NCI-H524 (cell line): ENCODE data around the gene NALF2.

ENCODE experiments used
- DNase-seq, 2 experiments: peaks; one replicate each; lab custom pipeline; 2025; lab: John Stamatoyannopoulos, UW

The NALF2 gene

GRCh38 chrX:69503782-69504625, at the start of gene NALF2:
TSS of gene NALF2 (plus strand) at chrX:69504326. CDS start at chrX:69505283, 957 bp downstream.
- peak; percentile 82 for DNase-seq

DNA sequence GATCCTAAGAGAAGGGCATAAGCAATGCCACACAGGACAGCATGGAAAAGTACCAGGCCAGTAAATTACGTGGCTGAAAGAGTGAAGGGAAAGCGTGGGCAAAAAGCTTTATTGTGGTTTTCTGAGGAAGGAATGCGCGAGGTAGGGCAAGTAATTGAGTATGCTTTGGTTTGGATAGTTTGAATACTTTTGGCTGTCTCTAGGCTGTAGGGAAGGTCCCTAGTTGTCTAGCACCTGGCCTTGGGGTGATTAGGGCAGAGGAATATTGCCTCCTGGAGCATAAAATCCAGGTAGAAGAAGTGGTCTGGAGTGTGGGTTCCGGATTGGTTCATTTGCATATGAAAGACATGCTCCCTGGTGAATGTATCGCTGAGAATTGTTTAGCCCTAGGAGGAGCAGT, 46.4 kb upstream of the NALF2 start:
- no peak for DNase-seq

- no peak for DNase-seq
Measured at GRCh38 chrX:69466546-69466945, 37.6 kb upstream of the NALF2 start.

GRCh38 chrX:69469975-69470374, 34.2 kb upstream of the NALF2 start:
- no peak for DNase-seq

- no peak for DNase-seq
Measured at GRCh38 chrX:69489625-69490024, 14.5 kb upstream of the NALF2 start.

GRCh38 chrX:69493193-69493592, 10.9 kb upstream of the NALF2 start:
- peak; percentile 25 to 54 for DNase-seq

GRCh38 chrX:69493766-69494165, 10.4 kb upstream of the NALF2 start:
- no peak for DNase-seq

DNA sequence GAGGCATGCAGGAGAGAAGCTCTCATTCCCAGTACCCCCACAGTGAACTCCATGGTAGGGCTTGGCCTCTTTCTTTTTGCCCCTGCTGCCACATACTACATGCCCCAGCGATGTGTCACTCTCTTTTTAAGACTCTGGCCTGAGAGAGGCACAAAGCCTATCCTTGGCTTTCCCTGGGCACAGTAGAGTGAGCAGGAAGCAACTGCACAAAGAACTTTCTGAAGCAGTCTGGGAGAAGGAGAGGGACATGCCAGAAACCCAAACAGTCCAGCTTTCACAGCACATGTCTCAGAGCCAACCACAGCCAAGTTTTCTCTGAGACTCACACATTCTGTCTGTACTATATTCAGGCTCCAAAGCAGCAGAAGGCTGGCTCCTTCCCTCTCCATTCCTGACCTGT, 7.9 kb upstream of the NALF2 start:
- no peak for DNase-seq

GRCh38 chrX:69501429-69501828, 2.7 kb upstream of the NALF2 start:
- DNase-seq: no peak

- DNase-seq: peak; percentile 72 to 76
Measured at GRCh38 chrX:69503228-69503781, 821 bp upstream of the NALF2 start.

DNA sequence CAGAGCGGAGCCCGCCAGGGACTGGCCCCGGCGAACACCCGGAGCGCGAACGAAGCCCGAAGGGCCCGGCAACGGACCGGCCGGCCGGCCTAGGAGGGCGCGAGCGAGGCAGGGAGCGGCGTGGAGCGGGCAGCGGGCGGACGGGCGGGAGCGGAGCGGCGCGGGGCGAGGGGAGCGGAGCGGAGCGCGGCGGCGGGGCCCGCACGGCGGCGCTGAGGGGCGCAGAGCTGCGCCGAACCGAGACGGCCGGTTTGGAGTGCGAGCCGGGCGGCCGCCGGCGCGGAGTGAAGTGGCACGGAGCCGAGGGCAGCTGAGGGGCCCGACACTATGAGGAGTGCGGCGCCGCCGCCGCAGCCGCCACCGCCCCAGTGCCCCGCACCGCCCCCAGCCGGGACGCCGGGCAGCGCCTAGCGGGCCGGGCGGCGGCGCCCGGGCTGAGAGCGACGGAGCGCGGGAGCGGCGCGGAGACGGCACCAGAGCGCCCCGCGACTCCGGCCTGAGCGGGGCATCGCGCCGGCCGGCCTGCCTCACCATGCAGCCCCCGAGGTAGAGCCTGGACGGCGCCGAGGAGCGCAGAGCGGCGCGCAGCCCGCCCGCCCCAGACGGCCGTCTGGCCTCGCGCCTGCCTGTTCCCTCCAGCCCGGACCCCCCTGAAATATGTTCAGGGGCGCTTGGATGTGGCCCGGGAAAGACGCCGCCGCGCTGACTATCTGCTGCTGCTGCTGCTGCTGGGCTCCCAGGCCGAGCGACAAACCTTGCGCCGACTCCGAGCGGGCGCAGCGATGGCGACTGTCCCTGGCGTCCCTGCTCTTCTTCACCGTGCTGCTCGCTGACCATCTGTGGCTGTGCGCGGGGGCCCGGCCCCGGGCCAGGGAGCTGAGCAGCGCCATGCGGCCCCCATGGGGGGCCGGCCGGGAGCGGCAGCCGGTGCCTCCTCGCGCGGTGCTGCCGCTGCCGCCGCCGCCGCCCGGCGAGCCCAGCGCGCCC, 793 bp downstream of the NALF2 start:
- DNase-seq: peak in 1 of 2 experiments; percentile 31

GRCh38 chrX:69505772-69506616, 1.9 kb downstream of the NALF2 start:
- DNase-seq: no peak

GRCh38 chrX:69506617-69507499, 2.7 kb downstream of the NALF2 start:
- DNase-seq: no peak

DNA sequence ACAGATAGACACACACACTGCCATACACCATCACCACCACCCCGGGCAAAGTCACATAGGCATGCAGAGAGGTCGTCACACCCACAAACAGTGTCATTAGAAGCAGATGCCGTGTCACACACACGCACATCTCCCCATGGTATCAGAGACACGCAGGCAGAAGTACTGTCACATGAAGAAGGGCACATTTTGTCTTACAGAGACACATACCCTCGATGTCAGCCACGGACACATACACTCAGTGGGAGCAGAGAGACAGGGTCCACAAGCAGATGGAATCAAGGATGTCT, 3.3 kb downstream of the NALF2 start:
- DNase-seq: no peak

DNA sequence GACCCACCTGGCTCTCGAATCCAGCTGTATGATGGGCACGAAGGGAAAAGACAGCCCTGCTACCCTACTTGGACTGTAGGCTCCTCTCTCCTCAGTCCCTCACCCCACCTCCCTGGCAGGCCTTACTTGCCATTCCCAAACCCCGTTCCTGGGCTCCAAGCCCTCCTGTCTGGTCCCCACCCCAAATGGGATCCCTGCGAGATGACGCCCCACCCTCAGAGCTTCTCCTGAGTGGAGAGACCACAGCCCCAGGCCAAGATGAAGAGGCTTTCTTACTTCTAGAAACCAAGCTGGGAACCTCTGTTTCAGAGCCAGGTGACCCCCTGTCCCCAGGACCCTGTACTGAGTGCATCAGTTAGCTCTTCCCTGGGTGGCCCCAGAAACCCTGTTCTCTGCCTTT, 4.5 kb downstream of the NALF2 start:
- no peak for DNase-seq

DNA sequence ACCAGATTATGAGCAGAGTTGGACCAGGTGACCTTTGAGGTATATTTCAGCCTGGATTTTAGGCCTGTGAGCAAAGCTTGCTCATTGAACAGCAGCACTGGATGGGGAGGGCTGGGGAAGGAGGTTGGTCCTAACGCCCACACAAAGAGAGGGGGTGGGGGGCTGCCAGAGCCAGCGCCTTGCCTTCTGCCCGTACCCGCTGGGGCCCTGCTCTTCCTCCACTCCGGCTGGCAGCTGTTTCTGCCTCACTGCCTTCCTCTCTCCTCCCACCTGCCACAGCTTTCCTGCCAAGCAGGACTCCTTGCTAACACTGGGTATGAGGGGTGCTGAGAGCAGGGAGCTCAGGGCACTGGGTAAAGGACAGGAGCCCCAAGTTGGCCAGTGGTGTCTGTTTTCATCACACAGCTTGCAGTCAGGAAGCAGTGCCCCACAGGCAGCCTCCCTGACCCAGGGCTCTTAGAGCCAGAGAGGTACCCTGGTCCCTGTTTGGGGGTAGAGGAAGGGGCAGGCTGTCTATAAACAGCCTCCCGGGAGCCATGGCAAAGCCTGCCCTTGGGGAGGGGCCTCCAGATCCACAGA, 6.1 kb downstream of the NALF2 start:
- peak in 1 of 2 experiments; percentile 45 for DNase-seq

DNA sequence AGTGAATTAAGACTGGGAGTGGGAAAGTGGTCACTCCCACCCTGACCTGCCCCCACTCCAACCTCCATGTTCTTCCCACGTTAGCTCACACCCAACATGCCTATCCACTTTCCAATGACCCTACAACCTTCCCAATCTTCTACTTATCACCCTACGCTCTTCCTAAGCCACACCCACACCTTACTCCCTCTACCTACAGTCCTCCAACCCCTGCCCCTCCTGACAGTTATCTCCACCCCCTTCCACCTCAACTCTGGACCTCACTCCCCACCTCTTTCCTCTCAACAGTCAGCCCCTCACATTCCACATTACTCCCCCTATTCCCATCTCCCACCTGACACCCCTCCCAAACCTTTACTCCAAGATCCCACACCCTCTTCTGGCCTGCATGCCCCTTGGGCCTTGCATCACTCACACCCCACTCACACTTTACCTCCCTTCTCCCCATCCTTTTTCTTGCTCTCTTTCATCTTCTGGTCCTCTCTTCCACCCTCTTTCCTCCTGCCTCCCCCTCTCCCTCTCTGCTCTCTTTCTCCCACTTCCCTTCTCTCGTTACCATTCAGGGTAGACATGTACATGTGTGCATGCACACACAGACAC, 6.9 kb downstream of the NALF2 start:
- DNase-seq: no peak

DNA sequence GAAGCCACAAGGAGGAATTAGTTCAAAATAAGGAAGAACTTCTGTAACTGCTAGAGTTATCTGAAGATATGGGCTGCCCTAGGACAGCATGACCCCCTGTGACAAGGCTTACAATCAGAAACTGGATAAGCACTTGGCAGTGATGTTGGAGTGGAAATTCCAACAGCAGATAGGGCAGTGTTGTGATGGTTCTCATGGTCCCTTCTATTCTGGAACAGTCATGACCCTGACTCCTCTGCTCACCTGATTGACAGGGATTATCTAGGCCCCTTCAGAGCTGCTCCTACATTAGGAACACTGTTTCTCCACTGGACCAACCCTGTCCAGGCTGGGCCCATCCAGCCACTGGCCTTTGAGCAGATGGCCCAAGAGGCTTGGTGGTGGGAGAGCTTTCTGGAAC, 17.9 kb downstream of the NALF2 start:
- DNase-seq: no peak

- DNase-seq: no peak
Measured at GRCh38 chrX:69523314-69523713, 19.2 kb downstream of the NALF2 start.

DNA sequence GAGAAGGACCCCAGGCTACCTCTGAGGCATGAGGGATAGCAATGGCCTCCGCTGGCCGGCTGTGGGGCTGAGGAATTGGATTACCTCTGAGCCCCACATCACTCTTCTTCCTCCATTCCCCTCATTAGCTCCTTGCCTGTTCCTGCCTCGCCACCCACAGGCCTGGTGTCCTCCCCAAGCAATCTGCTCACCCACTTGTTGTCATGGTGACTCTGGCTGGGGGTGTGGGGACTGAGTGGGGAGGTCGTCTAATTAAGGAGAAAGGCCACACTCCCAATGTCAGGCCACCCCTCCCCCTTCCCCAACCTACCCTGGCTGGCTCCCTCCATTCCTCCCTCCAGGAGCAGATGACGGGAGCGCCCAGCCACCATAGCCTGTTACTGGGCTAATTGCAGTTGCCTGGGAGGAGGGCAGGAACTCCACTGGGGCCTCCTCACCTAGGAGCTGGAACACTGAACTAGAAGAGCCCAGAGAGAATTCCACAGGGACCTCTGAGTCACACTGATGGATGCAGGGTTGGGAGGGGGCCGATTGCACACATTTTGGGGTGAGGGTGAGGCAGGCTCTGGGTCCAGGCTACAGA, 20.7 kb downstream of the NALF2 start:
- DNase-seq: no peak
